Stimulated activated CD8-positive, alpha-beta memory T cell treated with anti-CD3 and anti-CD28 coated beads, Interleukin-4, amount 100 ng/mL, for 24 hours (primary cell): ENCODE measurements around the gene ALOX12B.
"Not testable (repeated sequence)": the region's sequence is repeated elsewhere in the genome, so short reads cannot be mapped to it uniquely, and the experiment has no call there.

Experiments used
- DNase-seq: peaks from one replicate; pipeline ENCODE4 v3.0.0-alpha.2; 2020; ENCODE audit warnings: low read depth

The ALOX12B gene

GRCh38 chr17:8082292-8082691 lies 5.2 kb downstream of the ALOX12B start:
- no peak for DNase-seq

- DNase-seq: no peak
Observed at GRCh38 chr17:8081876-8082275, 5.6 kb downstream of the ALOX12B start.

GRCh38 chr17:8080799-8081219 lies 6.7 kb downstream of the ALOX12B start:
- DNase-seq: no peak

- DNase-seq: no peak
Observed at GRCh38 chr17:8080208-8080798, 7.2 kb downstream of the ALOX12B start.

- DNase-seq: peak; percentile 67
Observed at GRCh38 chr17:8079291-8080207, 8.0 kb downstream of the ALOX12B start.

- not testable (repeated sequence) for DNase-seq
Observed at GRCh38 chr17:8077939-8078338, 9.6 kb downstream of the ALOX12B start.

- no peak for DNase-seq
Observed at GRCh38 chr17:8076502-8077266, 10.8 kb downstream of the ALOX12B start.

GRCh38 chr17:8075574-8076342 lies 11.8 kb downstream of the ALOX12B start:
- DNase-seq: no peak

GRCh38 chr17:8075081-8075480 lies 12.4 kb downstream of the ALOX12B start:
- no peak for DNase-seq

GRCh38 chr17:8074554-8074953 lies 13.0 kb downstream of the ALOX12B start:
- DNase-seq: no peak

- DNase-seq: peak; percentile 76
Observed at GRCh38 chr17:8073627-8074484, 13.7 kb downstream of the ALOX12B start.

- no peak for DNase-seq
Observed at GRCh38 chr17:8072729-8073461, 14.6 kb downstream of the ALOX12B start.

- DNase-seq: no peak
Observed at GRCh38 chr17:8072341-8072728, 15.2 kb downstream of the ALOX12B start.

- DNase-seq: no peak
Observed at GRCh38 chr17:8071496-8071895, 16.0 kb downstream of the ALOX12B start.

- no peak for DNase-seq
Observed at GRCh38 chr17:8069587-8069860, 18.0 kb downstream of the ALOX12B start.

- no peak for DNase-seq
Observed at GRCh38 chr17:8068736-8069586, 18.6 kb downstream of the ALOX12B start.

GRCh38 chr17:8067806-8068205 lies 19.7 kb downstream of the ALOX12B start:
- no peak for DNase-seq

GRCh38 chr17:8066841-8067775 lies 20.4 kb downstream of the ALOX12B start:
- DNase-seq: no peak
